Measurements from ENCODE around the gene HOXA2. TPM values are rescaled to one million over a fixed set of nuclear protein-coding genes. Genes with fewer than 3 reads are reported as not detected.

Gene HOXA2
- total RNA-seq, 1 donor from 2014 or later = 17.9 TPM

GRCh38 chr7:27112361-27112760 lies 9.9 kb upstream of the HOXA2 start:
- peak overlapping the region; percentile 97 for H3K4me3 Mint-ChIP-seq (ENCODE audit: low read depth)
- H3K4me1 Mint-ChIP-seq (ENCODE audit: low read depth) = peaks cover 54% of the 10 kb centered on the region
- no peak for DNase-seq (ENCODE audit: low spot score, unreplicated experiment)
- H3K27ac Mint-ChIP-seq = peak overlapping the region; percentile 99
- no peak for TF ChIP-seq CTCF (IDR thresholded peaks at IDR 0.05; ENCODE audit: unreplicated experiment)
- H3K36me3 Mint-ChIP-seq (ENCODE audit: insufficient read depth) = peaks cover 22% of the 10 kb centered on the region
- no peaks in the 10 kb centered on the region for H3K27me3 Mint-ChIP-seq
- no peaks in the 10 kb centered on the region for H3K9me3 Mint-ChIP-seq (ENCODE audit: low read depth)

- Mint-ChIP-seq H3K36me3 (ENCODE audit: insufficient read depth) (peaks cover 21% of the 10 kb centered on the region), H3K4me1 (ENCODE audit: low read depth) (peaks cover 53% of the 10 kb centered on the region), H3K27ac (peak overlapping the region; percentile 99), H3K9me3 (ENCODE audit: low read depth) (no peaks in the 10 kb centered on the region), H3K27me3 (no peaks in the 10 kb centered on the region), H3K4me3 (ENCODE audit: low read depth) (peak overlapping the region; percentile 97)
- no peak for DNase-seq (ENCODE audit: low spot score, unreplicated experiment)
- no peak for TF ChIP-seq CTCF (IDR thresholded peaks at IDR 0.05; ENCODE audit: unreplicated experiment)
These were observed 9.3 kb upstream of the HOXA2 start for GRCh38 chr7:27111751-27112277.

GRCh38 chr7:27111042-27111750 lies 8.7 kb upstream of the HOXA2 start:
- TF ChIP-seq CTCF (IDR thresholded peaks at IDR 0.05; ENCODE audit: unreplicated experiment) = no peak
- Mint-ChIP-seq H3K4me1 (ENCODE audit: low read depth) (peaks cover 52% of the 10 kb centered on the region), H3K9me3 (ENCODE audit: low read depth) (no peaks in the 10 kb centered on the region), H3K27me3 (no peaks in the 10 kb centered on the region), H3K4me3 (ENCODE audit: low read depth) (peak overlapping the region; percentile 97), H3K36me3 (ENCODE audit: insufficient read depth) (peaks cover 21% of the 10 kb centered on the region), H3K27ac (peak overlapping the region; percentile 99)
- no peak for DNase-seq (ENCODE audit: low spot score, unreplicated experiment)

- no peak for TF ChIP-seq CTCF (IDR thresholded peaks at IDR 0.05; ENCODE audit: unreplicated experiment)
- H3K4me3 Mint-ChIP-seq (ENCODE audit: low read depth) = peak overlapping the region; percentile 97
- H3K27ac Mint-ChIP-seq = peak overlapping the region; percentile 99
- peaks cover 57% of the 10 kb centered on the region for H3K4me1 Mint-ChIP-seq (ENCODE audit: low read depth)
- H3K36me3 Mint-ChIP-seq (ENCODE audit: insufficient read depth) = peaks cover 20% of the 10 kb centered on the region
- peak; percentile 76 for DNase-seq (ENCODE audit: low spot score, unreplicated experiment)
- H3K9me3 Mint-ChIP-seq (ENCODE audit: low read depth) = no peaks in the 10 kb centered on the region
- H3K27me3 Mint-ChIP-seq = no peaks in the 10 kb centered on the region
These were observed 7.9 kb upstream of the HOXA2 start for GRCh38 chr7:27110186-27111031.

- no peak for DNase-seq (ENCODE audit: low spot score, unreplicated experiment)
- TF ChIP-seq CTCF (IDR thresholded peaks at IDR 0.05; ENCODE audit: unreplicated experiment) = no peak
- Mint-ChIP-seq H3K4me1 (ENCODE audit: low read depth) (peaks cover 58% of the 10 kb centered on the region), H3K36me3 (ENCODE audit: insufficient read depth) (peaks cover 20% of the 10 kb centered on the region), H3K27ac (peak overlapping the region; percentile 90), H3K4me3 (ENCODE audit: low read depth) (peak overlapping the region; percentile 71), H3K27me3 (no peaks in the 10 kb centered on the region), H3K9me3 (ENCODE audit: low read depth) (no peaks in the 10 kb centered on the region)
These were observed 7.1 kb upstream of the HOXA2 start for GRCh38 chr7:27109466-27110185.
